ENCODE data around the gene ENTPD3. TPM values are rescaled to one million over a fixed set of nuclear protein-coding genes. Genes with fewer than 3 reads are reported as not detected.

The ENTPD3 gene
- total RNA-seq, 1 donor from 2014 or later: not detected

DNA sequence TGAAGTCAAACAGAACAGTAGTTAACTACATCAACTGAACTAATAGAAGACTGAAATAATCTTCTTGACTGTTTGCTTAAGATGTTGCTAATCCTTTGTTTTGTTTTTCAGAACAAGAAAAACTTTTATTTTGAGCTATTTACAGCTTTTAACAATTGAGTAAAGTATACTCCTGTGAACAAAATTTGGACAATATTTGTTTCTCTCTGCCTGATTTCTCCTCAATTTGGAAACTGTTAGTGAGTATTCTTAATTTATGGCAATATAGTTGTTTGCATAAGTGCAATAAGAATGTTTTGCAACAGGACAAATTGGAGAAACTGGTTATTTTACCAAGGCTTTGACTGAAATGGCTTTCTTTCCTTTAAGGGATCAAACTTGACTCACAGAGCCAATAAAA is 36.5 kb upstream of the ENTPD3 start:
- Mint-ChIP-seq H3K27me3 (peaks cover 12% of the 10 kb centered on the region), H3K4me3 (no peak overlapping the region), H3K9me3 (no peaks in the 10 kb centered on the region), H3K27ac (no peak overlapping the region), H3K4me1 (no peaks in the 10 kb centered on the region), H3K36me3 (ENCODE audit: low read depth) (no peaks in the 10 kb centered on the region)
- no peak for ATAC-seq (ENCODE audit: low read depth)
- intact Hi-C loops (cut with micrococcal nuclease): no loop called here
- TF ChIP-seq, protein P1, sequence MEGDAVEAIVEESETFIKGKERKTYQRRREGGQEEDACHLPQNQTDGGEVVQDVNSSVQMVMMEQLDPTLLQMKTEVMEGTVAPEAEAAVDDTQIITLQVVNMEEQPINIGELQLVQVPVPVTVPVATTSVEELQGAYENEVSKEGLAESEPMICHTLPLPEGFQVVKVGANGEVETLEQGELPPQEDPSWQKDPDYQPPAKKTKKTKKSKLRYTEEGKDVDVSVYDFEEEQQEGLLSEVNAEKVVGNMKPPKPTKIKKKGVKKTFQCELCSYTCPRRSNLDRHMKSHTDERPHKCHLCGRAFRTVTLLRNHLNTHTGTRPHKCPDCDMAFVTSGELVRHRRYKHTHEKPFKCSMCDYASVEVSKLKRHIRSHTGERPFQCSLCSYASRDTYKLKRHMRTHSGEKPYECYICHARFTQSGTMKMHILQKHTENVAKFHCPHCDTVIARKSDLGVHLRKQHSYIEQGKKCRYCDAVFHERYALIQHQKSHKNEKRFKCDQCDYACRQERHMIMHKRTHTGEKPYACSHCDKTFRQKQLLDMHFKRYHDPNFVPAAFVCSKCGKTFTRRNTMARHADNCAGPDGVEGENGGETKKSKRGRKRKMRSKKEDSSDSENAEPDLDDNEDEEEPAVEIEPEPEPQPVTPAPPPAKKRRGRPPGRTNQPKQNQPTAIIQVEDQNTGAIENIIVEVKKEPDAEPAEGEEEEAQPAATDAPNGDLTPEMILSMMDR (IDR thresholded peaks at IDR 0.05): no peak
- ChIA-PET POLR2A (no interaction called here), CTCF (no interaction called here)
- DNase-seq: no peak

DNA sequence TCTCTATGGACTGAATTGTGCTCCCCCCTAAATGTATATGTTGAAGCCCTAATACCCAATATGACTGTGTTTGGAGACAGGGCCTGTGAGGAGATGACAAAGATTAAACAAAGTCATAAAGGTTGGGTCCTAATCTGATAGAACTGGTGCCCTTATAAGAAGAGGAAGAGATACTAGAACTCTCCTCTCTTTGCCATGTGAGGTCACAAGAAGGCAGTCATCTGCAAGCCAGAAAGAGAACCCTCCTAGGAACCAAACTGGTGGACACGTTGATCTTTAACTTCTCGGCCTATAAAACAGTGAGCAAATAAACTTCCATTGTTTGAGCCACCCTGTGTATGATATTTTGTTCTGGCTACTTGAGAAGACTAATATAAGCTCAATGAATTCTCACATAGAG is 31.6 kb upstream of the ENTPD3 start:
- CTCF ChIA-PET: no interaction called here
- Mint-ChIP-seq H3K36me3 (ENCODE audit: low read depth) (no peaks in the 10 kb centered on the region), H3K4me1 (no peaks in the 10 kb centered on the region), H3K9me3 (peaks cover 3% of the 10 kb centered on the region), H3K27ac (no peak overlapping the region), H3K27me3 (peaks cover 22% of the 10 kb centered on the region), H3K4me3 (no peak overlapping the region)
- POLR2A ChIA-PET: no interaction called here
- ATAC-seq (ENCODE audit: low read depth) (no peak), DNase-seq (no peak)
- intact Hi-C loops (cut with micrococcal nuclease): no loop called here
- TF ChIP-seq, protein P1 (IDR thresholded peaks at IDR 0.05): no peak

DNA sequence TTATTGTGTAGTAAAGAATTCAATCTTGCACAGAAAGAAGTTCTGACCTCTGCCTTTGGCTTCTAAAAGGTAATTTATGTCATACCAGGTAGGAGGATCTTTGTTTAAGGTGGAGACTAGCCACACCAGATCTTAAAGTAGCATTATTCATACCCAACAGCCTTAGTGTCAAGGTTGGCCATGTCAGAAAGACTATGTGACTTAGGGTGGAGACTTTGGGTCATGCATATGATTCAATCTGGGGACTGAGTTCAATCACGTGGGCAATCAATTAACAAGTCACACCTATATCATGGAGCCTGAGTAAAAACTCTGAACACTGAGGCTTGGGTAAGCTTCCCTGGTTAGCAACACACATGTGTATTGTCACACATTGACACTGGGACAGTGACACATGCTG is 28.5 kb upstream of the ENTPD3 start:
- ChIA-PET POLR2A (no interaction called here), CTCF (no interaction called here)
- intact Hi-C loops (cut with micrococcal nuclease): no loop called here
- Mint-ChIP-seq H3K4me1 (no peaks in the 10 kb centered on the region), H3K4me3 (no peak overlapping the region), H3K27me3 (peaks cover 26% of the 10 kb centered on the region), H3K9me3 (peaks cover 3% of the 10 kb centered on the region), H3K27ac (no peak overlapping the region), H3K36me3 (ENCODE audit: low read depth) (no peaks in the 10 kb centered on the region)
- ATAC-seq (ENCODE audit: low read depth) (no peak), DNase-seq (no peak)
- TF ChIP-seq, protein P1 (IDR thresholded peaks at IDR 0.05): no peak

DNA sequence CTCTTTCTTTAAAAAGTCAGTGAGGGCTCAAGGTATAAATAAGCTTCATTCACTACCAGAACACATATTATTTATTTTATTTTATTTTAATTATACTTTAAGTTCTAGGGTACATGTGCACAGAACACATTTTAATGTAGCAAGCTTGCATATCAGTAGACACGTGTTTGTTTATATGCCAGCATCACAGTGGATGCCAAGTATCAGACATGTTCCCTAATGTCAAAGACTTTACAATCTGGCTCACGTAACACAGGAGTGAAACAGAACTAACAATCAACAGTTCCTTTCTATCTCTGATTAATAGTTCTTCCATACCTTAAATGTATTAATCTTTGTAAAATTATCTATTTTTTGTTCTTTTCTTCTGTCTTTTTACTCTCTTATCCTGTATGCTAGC is 23.3 kb upstream of the ENTPD3 start:
- no peaks in the 10 kb centered on the region for H3K4me1 Mint-ChIP-seq
- TF ChIP-seq, protein P1 (IDR thresholded peaks at IDR 0.05): no peak
- no peak overlapping the region for H3K4me3 Mint-ChIP-seq
- peaks cover 27% of the 10 kb centered on the region for H3K27me3 Mint-ChIP-seq
- no peaks in the 10 kb centered on the region for H3K9me3 Mint-ChIP-seq
- no peak overlapping the region for H3K27ac Mint-ChIP-seq
- DNase-seq: no peak
- CTCF ChIA-PET: no interaction called here
- H3K36me3 Mint-ChIP-seq (ENCODE audit: low read depth): no peaks in the 10 kb centered on the region
- intact Hi-C loops (cut with micrococcal nuclease): no loop called here
- POLR2A ChIA-PET: no interaction called here
- no peak for ATAC-seq (ENCODE audit: low read depth)

DNA sequence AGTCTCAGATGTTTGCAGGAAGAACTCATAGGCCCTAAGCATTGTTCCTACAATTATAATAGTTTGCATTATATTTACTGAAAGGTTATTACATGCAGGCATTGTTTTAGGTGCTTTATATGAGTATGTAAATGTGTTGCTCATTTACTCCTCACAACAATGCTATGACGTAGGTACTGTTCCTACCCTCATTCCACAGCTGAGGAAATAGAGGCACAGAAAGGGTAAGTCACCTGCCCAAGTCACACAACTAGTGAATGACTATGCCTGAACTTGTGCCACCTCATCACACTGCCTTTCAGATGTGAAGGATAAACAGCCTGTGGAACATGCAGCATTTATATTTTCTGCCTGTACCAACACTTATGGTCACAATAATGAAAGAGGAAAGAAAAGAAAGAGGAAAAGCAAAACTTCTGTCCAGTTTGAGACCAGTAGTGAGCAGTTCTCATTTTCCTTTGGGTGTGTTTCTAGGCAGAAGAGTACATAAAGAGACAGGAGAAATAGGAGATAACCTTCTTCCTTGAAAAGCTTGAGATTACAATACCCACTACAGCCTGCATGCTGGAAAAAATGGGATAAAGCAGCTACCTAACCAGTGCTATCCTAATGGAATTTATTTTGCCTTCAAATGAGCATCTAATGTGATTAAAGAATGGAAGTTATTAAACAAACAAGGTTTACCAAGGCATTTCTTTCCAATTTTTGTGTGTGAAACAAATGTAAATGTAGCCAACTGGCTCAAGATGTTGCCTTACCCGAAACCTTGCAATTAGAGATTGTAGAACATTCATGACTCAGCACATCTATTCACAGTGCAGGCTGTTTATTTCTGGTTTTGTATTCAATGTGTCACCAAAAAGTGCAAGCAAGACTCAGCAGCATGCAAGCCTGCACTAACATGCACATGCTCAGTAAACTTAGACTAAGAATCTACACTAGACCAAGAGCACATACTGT is 20.5 kb upstream of the ENTPD3 start:
- DNase-seq: no peak
- intact Hi-C loops (cut with micrococcal nuclease): no loop called here

More for the DNA sequence above, 20.5 kb upstream of the ENTPD3 start:
- no peak overlapping the region for H3K4me3 Mint-ChIP-seq
- POLR2A ChIA-PET: no interaction called here
- TF ChIP-seq, protein P1 (IDR thresholded peaks at IDR 0.05): no peak
- H3K27ac Mint-ChIP-seq: no peak overlapping the region
- H3K36me3 Mint-ChIP-seq (ENCODE audit: low read depth): no peaks in the 10 kb centered on the region
- peaks cover 41% of the 10 kb centered on the region for H3K27me3 Mint-ChIP-seq
- CTCF ChIA-PET: no interaction called here
- peaks cover 5% of the 10 kb centered on the region for H3K9me3 Mint-ChIP-seq
- H3K4me1 Mint-ChIP-seq: no peaks in the 10 kb centered on the region
- ATAC-seq (ENCODE audit: low read depth): no peak
